Stimulated activated CD4-positive, alpha-beta T cell treated with anti-CD3 and anti-CD28 coated beads, Interleukin-1b, Interleukin-23, amount 100 ng/mL, for 24 hours (primary cell): ENCODE measurements around the gene LCE2B.
A peak's percentile ranks its signal among the peaks of the same experiment; 100 is the strongest.
"Not testable (repeated sequence)": the region's sequence is repeated elsewhere in the genome, so short reads cannot be mapped to it uniquely, and the experiment has no call there.

Source experiments
- DNase-seq, 4 experiments: peaks; one replicate each; pipeline ENCODE4 v3.0.0-alpha.2; 2020; ENCODE audit warnings: low read depth in 4 of 4, low spot score in 1 of 4

The LCE2B gene

GRCh38 chr1:152685823-152686222 lies at the start of gene LCE2B:
Gene LCE2B (plus strand): TSS chr1:152686123. CDS start chr1:152686844, 721 bp downstream.
- DNase-seq: not testable (repeated sequence)

- DNase-seq: no peak
These were observed 45.6 kb upstream of the LCE2B start for GRCh38 chr1:152640351-152640750.

GRCh38 chr1:152643945-152644344 lies 42.0 kb upstream of the LCE2B start:
- no peak for DNase-seq

- DNase-seq: no peak
These were observed 40.8 kb upstream of the LCE2B start for GRCh38 chr1:152645146-152645545.

GRCh38 chr1:152646656-152647055 lies 39.3 kb upstream of the LCE2B start:
- DNase-seq: no peak

- peak; percentile 15 to 37 (median 26) for DNase-seq
These were observed 31.8 kb upstream of the LCE2B start for GRCh38 chr1:152654110-152654509.

GRCh38 chr1:152656459-152656858 lies 29.5 kb upstream of the LCE2B start:
- DNase-seq: no peak

GRCh38 chr1:152657677-152658076 lies 28.2 kb upstream of the LCE2B start:
- DNase-seq: no peak

- no peak for DNase-seq
These were observed 27.3 kb upstream of the LCE2B start for GRCh38 chr1:152658649-152659048.

GRCh38 chr1:152663098-152663497 lies 22.8 kb upstream of the LCE2B start, which contains the start of gene LCE2D:
Gene LCE2D (plus strand): TSS chr1:152663380. CDS start chr1:152664106, 726 bp downstream.
- no peak for DNase-seq

GRCh38 chr1:152666171-152666570 lies 19.8 kb upstream of the LCE2B start:
- not testable (repeated sequence) for DNase-seq

GRCh38 chr1:152667648-152668047 lies 18.3 kb upstream of the LCE2B start:
- no peak for DNase-seq

GRCh38 chr1:152673016-152673415 lies 12.9 kb upstream of the LCE2B start:
- no peak for DNase-seq

- DNase-seq: not testable (repeated sequence)
These were observed 10.9 kb upstream of the LCE2B start, which contains the start of gene LCE2C for GRCh38 chr1:152674983-152675382. Gene LCE2C (plus strand): TSS chr1:152675279. CDS start chr1:152676016, 737 bp downstream.

- no peak for DNase-seq
These were observed 6.5 kb upstream of the LCE2B start for GRCh38 chr1:152679459-152679858.

- DNase-seq: no peak
These were observed 4.3 kb upstream of the LCE2B start for GRCh38 chr1:152681616-152682015.

- no peak for DNase-seq
These were observed 2.1 kb upstream of the LCE2B start for GRCh38 chr1:152683846-152684245.

- no peak for DNase-seq
These were observed 12.0 kb downstream of the LCE2B start, which contains the start of gene LCE2A for GRCh38 chr1:152697701-152698600. Gene LCE2A (plus strand): TSS chr1:152698345. CDS start chr1:152698902, 557 bp downstream.

- no peak for DNase-seq
These were observed 13.8 kb downstream of the LCE2B start for GRCh38 chr1:152699746-152700145.

GRCh38 chr1:152707860-152708259 lies 21.9 kb downstream of the LCE2B start, which contains the start of gene LCE4A:
Gene LCE4A (plus strand): TSS chr1:152708160. CDS start chr1:152709076, 916 bp downstream.
- no peak for DNase-seq

GRCh38 chr1:152718238-152718637 lies 32.3 kb downstream of the LCE2B start:
- DNase-seq: no peak

- DNase-seq: no peak
These were observed 39.3 kb downstream of the LCE2B start for GRCh38 chr1:152725261-152725660.
